ENCODE results near the gene PNPLA7. TPM values are rescaled to one million over a fixed set of nuclear protein-coding genes. Genes with fewer than 3 reads are reported as not detected.
A peak's percentile ranks its signal among the peaks of the same experiment; 100 is the strongest.

The PNPLA7 gene
- total and polyA plus RNA-seq, 2 of the 8 experiments (the other 6 are each of a cell fraction or from before 2014, with no cell fraction given), result 0.35 to 0.47 TPM

GRCh38 chr9:137578518-137579258, 28.5 kb upstream of the PNPLA7 start, which contains the start of gene DPH7 (continued):
- TF ChIP-seq SP1 (IDR thresholded peaks at IDR 0.05; ENCODE audit: low read depth, low read length), result peak; percentile 45; the same call in 1 of the 2 replicates
- no peak for TF ChIP-seq EZH2 (IDR thresholded peaks at IDR 0.05; ENCODE audit: low read depth, low read length, severe bottlenecking)
- no peak for TF ChIP-seq CBX5 (IDR thresholded peaks at IDR 0.05; ENCODE audit: low read depth, low read length)
- TF ChIP-seq SP4 (IDR thresholded peaks at IDR 0.05; ENCODE audit: low read length), result no peak
- TF ChIP-seq YY1 (IDR thresholded peaks at IDR 0.05; ENCODE audit: low read depth, low read length), result no peak
- TF ChIP-seq KDM4A (IDR thresholded peaks at IDR 0.05; ENCODE audit: low read depth, low read length, severe bottlenecking), result peak; percentile 35
- peak; percentile 65; the same call in 1 of the 2 replicates for TF ChIP-seq BACH1 (IDR thresholded peaks at IDR 0.05; ENCODE audit: low read length)
- no peak for TF ChIP-seq BCL11A (IDR thresholded peaks at IDR 0.05; ENCODE audit: low read depth in 2 of 2, low read length in 2 of 2)
- no peak for TF ChIP-seq BRCA1 (IDR thresholded peaks at IDR 0.05; ENCODE audit: low read depth, low read length)
- no peak for TF ChIP-seq EGR1 (IDR thresholded peaks at IDR 0.05; ENCODE audit: borderline replicate concordance, low read depth, low read length)
- no peak for TF ChIP-seq HDAC6 (IDR thresholded peaks at IDR 0.05; ENCODE audit: low read depth, low read length)
- TF ChIP-seq TAF7 (optimal IDR thresholded peaks at IDR 0.05; ENCODE audit: borderline replicate concordance, low read depth, low read length), result peak; percentile 64
- TF ChIP-seq SRF (IDR thresholded peaks at IDR 0.05; ENCODE audit: low read depth, low read length), result no peak
- peak; percentile 52; the same call in 1 of the 2 replicates for TF ChIP-seq MAX (IDR thresholded peaks at IDR 0.05)
- TF ChIP-seq POLR2A (IDR thresholded peaks at IDR 0.05; ENCODE audit: control extremely low read depth in 1 of 2, low read depth in 2 of 2, low read length in 2 of 2), result peak in 1 of 2 experiments; percentile 87; a peak in 2 of 3 replicates
- no peak for TF ChIP-seq ZNF274 (IDR thresholded peaks at IDR 0.05; ENCODE audit: borderline replicate concordance, extremely low read depth, low read length)
- peak; percentile 97 for TF ChIP-seq GABPA (IDR thresholded peaks at IDR 0.05; ENCODE audit: borderline replicate concordance, insufficient read depth, low read length)
- TF ChIP-seq SUZ12 (IDR thresholded peaks at IDR 0.05; ENCODE audit: low read length), result no peak
- peak; percentile 86 for TF ChIP-seq ASH2L (IDR thresholded peaks at IDR 0.05; ENCODE audit: low read length)
- TF ChIP-seq RXRA (IDR thresholded peaks at IDR 0.05; ENCODE audit: insufficient read depth, low read depth, low read length), result no peak
- TF ChIP-seq HDAC2 (IDR thresholded peaks at IDR 0.05; ENCODE audit: borderline replicate concordance in 1 of 2, low read depth in 2 of 2, low read length in 2 of 2), result no peak
- peak in 2 of 3 experiments; percentile 87 to 92; a peak in 3 of 4 replicates for TF ChIP-seq CTCF (IDR thresholded peaks at IDR 0.05; ENCODE audit: control extremely low read depth in 1 of 3, insufficient read depth in 1 of 3, low read depth in 1 of 3, low read length in 3 of 3)

All from H1 (cell line).